Astrocyte (in vitro differentiated cells and primary cell): Measurements from ENCODE around the gene ETNK1.
"Not testable (repeated sequence)": the region's sequence is repeated elsewhere in the genome, so short reads cannot be mapped to it uniquely, and the experiment has no call there.

ENCODE experiments used
- CTCF ChIP-seq: IDR thresholded peaks from 2 replicates; pipeline ENCODE4 v1.5.1; 2011; ENCODE audit warnings: low read depth, mild to moderate bottlenecking, inconsistent platforms, low read length, moderate library complexity; ENCODE audit not compliant: insufficient read depth
- EZH2 ChIP-seq: IDR thresholded peaks from 2 replicates; pipeline ENCODE4 v1.6.1; 2012; ENCODE audit warnings: mild to moderate bottlenecking, low read length, inconsistent platforms; ENCODE audit not compliant: insufficient read depth

GRCh38 chr12:22692467-22692866 lies 67.5 kb downstream of the ETNK1 start:
- TF ChIP-seq CTCF, EZH2: not testable (repeated sequence)
